PC-3 (cell line): ENCODE data around the gene ABHD15.

Source experiments
- CTCF ChIP-seq: fragments of 300-600 bp; sonication (generic); conservative IDR thresholded peaks from 2 replicates; pipeline ENCODE4 v1.5.1; 2017; ENCODE audit warnings: antibody characterized with exemption, low read depth, mild to moderate bottlenecking, low read length
- EZH2 ChIP-seq: fragments of 300-600 bp; sonication (generic); IDR thresholded peaks from one replicate; pipeline ENCODE4 v1.6.1; 2017; ENCODE audit warnings: antibody characterized with exemption, mild to moderate bottlenecking, low read length; ENCODE audit not compliant: unreplicated experiment
- EZH2phosphoT487 ChIP-seq: fragments of 300-600 bp; sonication (generic); IDR thresholded peaks from 2 replicates; pipeline ENCODE4 v1.6.1; 2018; ENCODE audit warnings: mild to moderate bottlenecking, antibody characterized with exemption, low read length, borderline replicate concordance

GRCh38 chr17:29612094-29612403 is 45.2 kb upstream of the ABHD15 start:
- TF ChIP-seq CTCF (no peak), EZH2phosphoT487 (no peak), EZH2 (no peak)
